GM23338 (cell line): ENCODE results near the gene ADCY1. TPM values are rescaled to one million over a fixed set of nuclear protein-coding genes. Genes with fewer than 3 reads are reported as not detected.

ENCODE experiments used
- ATAC-seq: fragments of 200-7000 bp; cut with Tn5 transposase; 3 replicates; pipeline ENCODE4 v1.9.1; 2020
- DNase-seq: peaks from one replicate; pipeline ENCODE4 v3.0.0-alpha.2; 2015; ENCODE audit warnings: low spot score
- H2AFZ ChIP-seq: fragments of 200-600 bp; sonication (generic); 2 replicates; pipeline ENCODE4 v1.8.0; 2016; ENCODE audit warnings: antibody characterized with exemption, mild to moderate bottlenecking, moderate library complexity
- H3F3A ChIP-seq: fragments of 200-600 bp; sonication (generic); replicated peaks from 2 replicates; pipeline ENCODE4 v1.8.0; 2017; ENCODE audit warnings: antibody characterized with exemption, mixed run types, low read depth
- H3K27ac ChIP-seq: fragments of 200-600 bp; sonication (generic); 2 replicates; pipeline ENCODE4 v1.6.1; 2016; ENCODE audit warnings: low read depth
- H3K27me3 ChIP-seq: fragments of 200-600 bp; sonication (generic); 2 replicates; pipeline ENCODE4 v1.8.0; 2016; ENCODE audit warnings: mild to moderate bottlenecking, mixed run types, moderate library complexity; ENCODE audit not compliant: insufficient read depth
- H3K36me3 ChIP-seq: fragments of 200-600 bp; sonication (generic); 2 replicates; pipeline ENCODE4 v1.8.0; 2016; ENCODE audit warnings: mild to moderate bottlenecking; ENCODE audit not compliant: insufficient read depth
- H3K4me1 ChIP-seq: fragments of 200-600 bp; sonication (generic); 2 replicates; pipeline ENCODE4 v1.8.0; 2016; ENCODE audit warnings: mild to moderate bottlenecking, moderate library complexity; ENCODE audit not compliant: insufficient read depth
- H3K4me2 ChIP-seq: fragments of 200-600 bp; sonication (generic); 2 replicates; pipeline ENCODE4 v1.7.1; 2017; ENCODE audit warnings: mixed run types
- H3K4me3 ChIP-seq: fragments of 200-600 bp; sonication (generic); 2 replicates; pipeline ENCODE4 v1.6.1; 2016; ENCODE audit warnings: mixed run types
- H3K79me2 ChIP-seq: fragments of 200-600 bp; sonication (generic); replicated peaks from 2 replicates; pipeline ENCODE4 v1.8.0; 2017; ENCODE audit warnings: mild to moderate bottlenecking; ENCODE audit not compliant: insufficient read depth
- H3K9me2 ChIP-seq: fragments of 200-600 bp; sonication (generic); 2 replicates; pipeline ENCODE4 v1.8.0; 2017; ENCODE audit not compliant: insufficient read depth
- H4K20me1 ChIP-seq: fragments of 200-600 bp; sonication (generic); replicated peaks from 2 replicates; pipeline ENCODE4 v1.8.0; 2017; ENCODE audit warnings: mild to moderate bottlenecking; ENCODE audit not compliant: insufficient read depth
- H3K27ac Mint-ChIP-seq: 2 replicates; pipeline ENCODE4 v1.8.0; 2020; ENCODE audit warnings: inconsistent platforms, mild to moderate bottlenecking, moderate library complexity, mixed read lengths
- H3K27me3 Mint-ChIP-seq: 3 replicates; pipeline ENCODE4 v1.8.0; 2022; ENCODE audit warnings: low read depth, mild to moderate bottlenecking, moderate library complexity, mixed read lengths, inconsistent platforms; ENCODE audit not compliant: insufficient read depth, poor library complexity
- H3K36me3 Mint-ChIP-seq: 3 replicates; pipeline ENCODE4 v1.8.0; 2021; ENCODE audit warnings: low read depth, mild to moderate bottlenecking, inconsistent platforms, moderate library complexity, mixed read lengths
- H3K4me1 Mint-ChIP-seq: 3 replicates; pipeline ENCODE4 v1.8.0; 2020; ENCODE audit warnings: mild to moderate bottlenecking, inconsistent platforms, mixed read lengths
- H3K4me3 Mint-ChIP-seq: 3 replicates; pipeline ENCODE4 v1.8.0; 2021; ENCODE audit warnings: moderate library complexity, mild to moderate bottlenecking, inconsistent platforms, mixed read lengths
- H3K9me3 Mint-ChIP-seq: 3 replicates; pipeline ENCODE4 v1.8.0; 2020; ENCODE audit warnings: moderate library complexity, mild to moderate bottlenecking, inconsistent platforms, mixed read lengths
- CTCF ChIP-seq, 2 experiments: fragments of 200-600 bp in 1 of 2; sonication (generic) in 1 of 2; conservative IDR thresholded peaks; 2 replicates each; pipeline versions ENCODE4 v1.5.1 to v1.6.1; 2016 to 2017; ENCODE audit warnings: antibody characterized with exemption in 2 of 2, low read depth in 2 of 2, mild to moderate bottlenecking in 2 of 2, moderate library complexity in 1 of 2
- ETS1 ChIP-seq: IDR thresholded peaks from 2 replicates; pipeline ENCODE4 v1.6.1; 2016; ENCODE audit warnings: antibody characterized with exemption
- EZH2 ChIP-seq: fragments of 200-600 bp; sonication (generic); IDR thresholded peaks from one replicate; pipeline ENCODE4 v1.8.0; 2017; ENCODE audit warnings: antibody characterized with exemption, mild to moderate bottlenecking, low read depth; ENCODE audit not compliant: unreplicated experiment
- STAT1 ChIP-seq: IDR thresholded peaks from one replicate; pipeline ENCODE4 v1.6.1; 2016; ENCODE audit warnings: antibody characterized with exemption; ENCODE audit not compliant: unreplicated experiment
- ZNF462 ChIP-seq: fragments of 250-450 bp; sonication (Bioruptor Pico); IDR thresholded peaks from 2 replicates; pipeline ENCODE4 v1.5.0; 2020; ENCODE audit warnings: mild to moderate bottlenecking, moderate library complexity
- polyA plus RNA-seq: library from polyadenylated mRNA; unstranded; fragments of >200 nt; fragmentation: Nextera tagmentation; extraction: Ambion mirVana; gene quantifications from 2 replicates; pipeline ENCODE4 v1.2.1, GENCODE V29; 2016
- total RNA-seq: library from RNA; depleted of rRNA; stranded (reverse); fragments of >200 nt; shearing (Covaris generic); gene quantifications from 2 replicates; pipeline ENCODE4 v1.2.3, GENCODE V29; 2014

The ADCY1 gene
- total and polyA plus RNA-seq, 2 experiments from 2014 or later: 2.3 to 18.7 TPM

GRCh38 chr7:45589061-45589460 lies 14.9 kb downstream of the ADCY1 start:
- H3K79me2 ChIP-seq: peaks cover 25% of the 10 kb centered on the region
- no peaks in the 10 kb centered on the region for H3K4me1 ChIP-seq
- no peak overlapping the region for H3K4me3 ChIP-seq
- ATAC-seq (peak; percentile 56), DNase-seq (no peak)
- TF ChIP-seq EZH2 (no peak), STAT1 (no peak), CTCF (conservative IDR thresholded peaks at IDR 0.05; ENCODE audit: low read depth in 2 of 2) (peak in 1 of 2 experiments; percentile 44; a peak in 2 of 4 replicates)
- H3K36me3 Mint-ChIP-seq: no peaks in the 10 kb centered on the region; the same call in 1 of the 3 replicates
- no peak overlapping the region for H2AFZ ChIP-seq
- H3K4me3 Mint-ChIP-seq: no peak overlapping the region
- H3K9me2 ChIP-seq: no peaks in the 10 kb centered on the region
- H3K27me3 Mint-ChIP-seq: peaks cover 8% of the 10 kb centered on the region
- H3F3A ChIP-seq: no peaks in the 10 kb centered on the region
- no peak overlapping the region for H3K27ac Mint-ChIP-seq
- no peaks in the 10 kb centered on the region for H3K27me3 ChIP-seq
- H3K36me3 ChIP-seq: no peaks in the 10 kb centered on the region
- H3K4me2 ChIP-seq: no peak overlapping the region
- no peaks in the 10 kb centered on the region for H3K9me3 Mint-ChIP-seq
- H3K27ac ChIP-seq: no peak overlapping the region
- no peaks in the 10 kb centered on the region for H4K20me1 ChIP-seq
- H3K4me1 Mint-ChIP-seq: peaks cover 26% of the 10 kb centered on the region

- Histone ChIP-seq H3K4me2 (no peak overlapping the region), H3K36me3 (no peaks in the 10 kb centered on the region), H3K27ac (no peak overlapping the region), H3F3A (no peaks in the 10 kb centered on the region), H3K4me1 (no peaks in the 10 kb centered on the region), H3K9me2 (no peaks in the 10 kb centered on the region), H4K20me1 (no peaks in the 10 kb centered on the region), H3K4me3 (no peak overlapping the region), H2AFZ (no peak overlapping the region), H3K79me2 (peaks cover 21% of the 10 kb centered on the region), H3K27me3 (no peaks in the 10 kb centered on the region)
- TF ChIP-seq ETS1 (no peak), ZNF462 (CRISPR knock-in tag) (no peak), STAT1 (no peak)
- no peaks in the 10 kb centered on the region for H3K9me3 Mint-ChIP-seq
- ATAC-seq: no peak
- H3K27ac Mint-ChIP-seq: no peak overlapping the region
- peaks cover 24% of the 10 kb centered on the region for H3K4me1 Mint-ChIP-seq
- H3K4me3 Mint-ChIP-seq: no peak overlapping the region; the same call in 2 of the 3 replicates
- H3K27me3 Mint-ChIP-seq: peaks cover 8% of the 10 kb centered on the region
- DNase-seq: no peak
- no peaks in the 10 kb centered on the region; the same call in 1 of the 3 replicates for H3K36me3 Mint-ChIP-seq
Measured at GRCh38 chr7:45589915-45590678, 15.9 kb downstream of the ADCY1 start.
